ENCODE data around the gene SPHKAP. TPM values are rescaled to one million over a fixed set of nuclear protein-coding genes. Genes with fewer than 3 reads are reported as not detected.
"Not testable (repeated sequence)": the region's sequence is repeated elsewhere in the genome, so short reads cannot be mapped to it uniquely, and the experiment has no call there.

Gene SPHKAP
- not detected for total RNA-seq

- no peaks in the 10 kb centered on the region for H3K9me3 ChIP-seq (ENCODE audit: low read depth, low read length)
- no peak within 1 kb of the TSS for H3K4me3 ChIP-seq (ENCODE audit: low read length)
- H3K27me3 ChIP-seq (ENCODE audit: insufficient read depth, low read length): peaks cover 3% of the 10 kb centered on the region
- no peaks in the 10 kb centered on the region for H3K4me1 ChIP-seq (ENCODE audit: insufficient read depth, low read length)
Measured at GRCh38 chr2:228181098-228182019, at the start of gene SPHKAP. TSS of gene SPHKAP (minus strand) at chr2:228181687. CDS start at chr2:228181598, 89 bp downstream.

- Histone ChIP-seq H3K4me1 (ENCODE audit: insufficient read depth, low read length) (no peaks in the 10 kb centered on the region), H3K9me3 (ENCODE audit: low read depth, low read length) (no peaks in the 10 kb centered on the region), H3K4me3 (ENCODE audit: low read length) (no peak overlapping the region), H3K27me3 (ENCODE audit: insufficient read depth, low read length) (no peaks in the 10 kb centered on the region)
Measured at GRCh38 chr2:228227466-228227865, 46.0 kb upstream of the SPHKAP start.

- no peak overlapping the region for H3K4me3 ChIP-seq (ENCODE audit: low read length)
- H3K27me3 ChIP-seq (ENCODE audit: insufficient read depth, low read length): no peaks in the 10 kb centered on the region
- H3K9me3 ChIP-seq (ENCODE audit: low read depth, low read length): no peaks in the 10 kb centered on the region
- H3K4me1 ChIP-seq (ENCODE audit: insufficient read depth, low read length): no peaks in the 10 kb centered on the region
Measured at GRCh38 chr2:228224410-228224809, 42.9 kb upstream of the SPHKAP start.

GRCh38 chr2:228218593-228218992, 37.1 kb upstream of the SPHKAP start:
- H3K4me1 ChIP-seq (ENCODE audit: insufficient read depth, low read length); H3K9me3 ChIP-seq (ENCODE audit: low read depth, low read length); H3K4me3 ChIP-seq (ENCODE audit: low read length); H3K27me3 ChIP-seq (ENCODE audit: insufficient read depth, low read length): not testable (repeated sequence)

DNA sequence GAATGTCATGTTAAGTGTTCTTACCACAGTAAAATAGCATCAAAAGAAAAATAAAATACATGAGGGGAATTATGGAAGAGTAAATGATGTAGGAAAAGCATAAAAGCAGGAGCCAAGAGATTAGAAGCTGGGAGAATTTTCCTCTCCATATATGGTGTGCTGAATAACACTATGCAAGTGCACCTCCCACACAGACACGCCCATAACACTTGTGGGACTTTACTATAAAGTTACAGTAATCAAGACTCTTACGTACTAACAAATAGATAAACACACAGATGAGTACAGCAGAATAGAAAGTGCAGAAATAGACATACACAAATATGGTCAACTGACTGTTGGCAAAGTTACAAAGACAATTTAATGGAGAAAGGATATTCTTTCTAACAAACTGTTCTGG, 16.0 kb upstream of the SPHKAP start:
- no peaks in the 10 kb centered on the region for H3K4me1 ChIP-seq (ENCODE audit: insufficient read depth, low read length)
- no peak overlapping the region for H3K4me3 ChIP-seq (ENCODE audit: low read length)
- no peaks in the 10 kb centered on the region for H3K27me3 ChIP-seq (ENCODE audit: insufficient read depth, low read length)
- H3K9me3 ChIP-seq (ENCODE audit: low read depth, low read length): no peaks in the 10 kb centered on the region

- Histone ChIP-seq H3K9me3 (ENCODE audit: low read depth, low read length) (no peaks in the 10 kb centered on the region), H3K27me3 (ENCODE audit: insufficient read depth, low read length) (peaks cover 3% of the 10 kb centered on the region), H3K4me3 (ENCODE audit: low read length) (no peak overlapping the region), H3K4me1 (ENCODE audit: insufficient read depth, low read length) (no peaks in the 10 kb centered on the region)
Measured at GRCh38 chr2:228180181-228181097, 1.0 kb downstream of the SPHKAP start.

DNA sequence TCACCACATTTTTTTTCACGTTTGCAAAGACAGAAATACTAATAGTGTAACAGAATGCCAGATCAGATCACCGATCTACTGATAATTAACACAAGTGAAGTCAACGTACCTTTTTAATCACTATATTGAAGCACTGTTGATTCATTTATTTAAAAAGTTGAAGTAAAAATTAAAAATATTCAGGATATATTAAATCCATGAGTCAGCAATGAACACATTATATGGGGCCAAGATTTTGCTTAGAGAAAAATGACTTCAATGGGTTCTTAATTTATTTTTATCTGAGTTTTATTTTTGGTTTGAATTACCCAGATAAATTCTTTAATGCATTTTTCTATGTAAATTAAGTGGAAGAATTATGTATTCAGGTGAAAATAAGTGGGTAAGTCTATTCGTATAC, 14.2 kb downstream of the SPHKAP start:
- Histone ChIP-seq H3K9me3 (ENCODE audit: low read depth, low read length) (no peaks in the 10 kb centered on the region), H3K27me3 (ENCODE audit: insufficient read depth, low read length) (no peaks in the 10 kb centered on the region), H3K4me3 (ENCODE audit: low read length) (no peak overlapping the region), H3K4me1 (ENCODE audit: insufficient read depth, low read length) (no peaks in the 10 kb centered on the region)

GRCh38 chr2:228164718-228165117, 16.8 kb downstream of the SPHKAP start:
- Histone ChIP-seq H3K9me3 (ENCODE audit: low read depth, low read length) (peaks cover 4% of the 10 kb centered on the region), H3K27me3 (ENCODE audit: insufficient read depth, low read length) (no peaks in the 10 kb centered on the region), H3K4me3 (ENCODE audit: low read length) (no peak overlapping the region), H3K4me1 (ENCODE audit: insufficient read depth, low read length) (no peaks in the 10 kb centered on the region)

DNA sequence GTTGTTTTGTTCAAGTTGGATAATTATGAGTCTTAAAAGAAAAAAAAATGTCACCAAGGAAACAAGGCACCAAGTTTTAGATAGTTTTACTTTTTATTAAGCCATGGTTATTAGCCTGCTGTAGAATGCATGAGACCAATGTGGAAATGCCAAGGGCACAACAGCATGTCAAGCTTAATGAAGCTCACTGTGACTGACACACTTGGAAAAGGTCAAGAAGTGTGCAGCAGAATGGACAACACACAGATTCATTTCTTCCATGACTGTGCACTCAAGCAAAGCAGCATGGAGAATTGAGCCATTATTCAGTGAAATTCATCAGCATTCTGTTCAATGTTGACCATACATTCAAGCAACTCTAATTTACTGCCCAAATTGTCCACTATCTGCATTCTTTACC, 23.6 kb downstream of the SPHKAP start:
- Histone ChIP-seq H3K27me3 (ENCODE audit: insufficient read depth, low read length) (no peaks in the 10 kb centered on the region), H3K9me3 (ENCODE audit: low read depth, low read length) (peaks cover 4% of the 10 kb centered on the region), H3K4me1 (ENCODE audit: insufficient read depth, low read length) (no peaks in the 10 kb centered on the region), H3K4me3 (ENCODE audit: low read length) (no peak overlapping the region)

DNA sequence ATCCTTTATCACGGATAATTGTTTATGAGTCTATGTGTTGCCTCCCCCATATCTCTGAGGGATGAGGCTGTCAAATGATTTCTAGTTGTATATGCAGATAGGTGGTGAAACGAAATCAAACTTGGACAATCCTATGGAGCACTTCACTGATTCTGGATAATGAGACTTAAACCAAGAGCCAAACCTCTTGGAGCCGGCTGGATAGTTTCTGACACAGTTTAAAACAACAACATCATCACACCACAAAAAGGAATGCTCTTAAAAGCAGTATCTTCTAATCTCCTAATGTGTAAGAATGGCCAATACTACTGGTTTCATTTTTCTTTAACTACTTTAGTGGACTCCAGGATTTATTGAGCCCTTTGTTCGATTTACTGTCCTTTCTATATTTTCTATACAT, 36.5 kb downstream of the SPHKAP start:
- Histone ChIP-seq H3K4me3 (ENCODE audit: low read length) (no peak overlapping the region), H3K9me3 (ENCODE audit: low read depth, low read length) (peaks cover 4% of the 10 kb centered on the region), H3K4me1 (ENCODE audit: insufficient read depth, low read length) (no peaks in the 10 kb centered on the region)

DNA sequence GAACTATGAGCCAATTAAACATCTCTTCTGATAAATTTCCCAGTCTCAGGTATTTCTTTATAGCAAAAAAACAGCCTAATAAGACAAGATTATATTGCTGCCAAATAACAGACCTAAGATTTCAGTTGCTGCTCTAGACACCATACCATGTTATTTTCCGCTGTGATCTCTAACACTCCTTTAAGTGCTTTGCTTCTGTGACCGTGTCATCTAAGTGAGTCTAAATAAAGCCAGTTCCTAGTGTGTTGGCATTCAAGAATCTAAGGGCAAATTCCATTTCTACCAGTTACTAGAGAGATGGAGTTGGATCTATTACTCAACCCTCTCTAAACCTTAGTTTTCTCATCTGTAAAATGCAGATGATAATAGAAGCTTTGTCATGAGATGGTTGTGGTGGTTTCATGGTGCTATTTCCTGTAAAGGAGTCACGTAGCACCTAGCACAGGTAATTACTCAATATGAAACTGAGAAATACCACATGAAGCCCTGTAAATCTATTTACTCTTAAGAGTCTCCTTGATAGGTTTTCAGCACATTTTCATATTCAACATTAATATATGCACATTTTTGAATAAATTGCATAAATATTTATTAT, 40.5 kb downstream of the SPHKAP start:
- H3K4me1 ChIP-seq (ENCODE audit: insufficient read depth, low read length): no peaks in the 10 kb centered on the region
- no peak overlapping the region for H3K4me3 ChIP-seq (ENCODE audit: low read length)
- no peaks in the 10 kb centered on the region for H3K9me3 ChIP-seq (ENCODE audit: low read depth, low read length)
- no peaks in the 10 kb centered on the region for H3K27me3 ChIP-seq (ENCODE audit: insufficient read depth, low read length)

More for the DNA sequence above, 36.5 kb downstream of the SPHKAP start:
- H3K27me3 ChIP-seq (ENCODE audit: insufficient read depth, low read length): no peaks in the 10 kb centered on the region

DNA sequence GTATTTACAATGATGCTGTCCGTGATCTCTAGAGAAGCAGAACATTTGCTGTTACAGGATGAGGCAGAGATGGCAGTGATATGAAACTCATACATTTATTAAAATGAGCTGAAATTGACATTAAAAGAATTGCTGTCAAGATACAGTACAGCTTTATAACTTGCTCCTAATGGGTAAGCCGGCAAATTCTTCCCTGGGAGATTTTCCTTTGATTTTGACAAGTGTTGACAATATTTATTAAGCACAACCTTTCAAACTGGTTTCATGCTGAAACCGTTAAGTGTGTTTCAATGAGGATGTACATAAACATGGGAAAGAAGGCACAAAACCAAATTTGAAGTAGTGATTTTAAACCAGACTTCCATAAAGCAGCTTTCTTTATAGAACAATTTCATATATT, 45.5 kb downstream of the SPHKAP start:
- Histone ChIP-seq H3K4me3 (ENCODE audit: low read length) (no peak overlapping the region), H3K9me3 (ENCODE audit: low read depth, low read length) (no peaks in the 10 kb centered on the region), H3K27me3 (ENCODE audit: insufficient read depth, low read length) (no peaks in the 10 kb centered on the region), H3K4me1 (ENCODE audit: insufficient read depth, low read length) (no peaks in the 10 kb centered on the region)

GRCh38 chr2:228135300-228135699, 46.2 kb downstream of the SPHKAP start:
- no peaks in the 10 kb centered on the region for H3K4me1 ChIP-seq (ENCODE audit: insufficient read depth, low read length)
- H3K4me3 ChIP-seq (ENCODE audit: low read length): no peak overlapping the region
- no peaks in the 10 kb centered on the region for H3K9me3 ChIP-seq (ENCODE audit: low read depth, low read length)
- no peaks in the 10 kb centered on the region for H3K27me3 ChIP-seq (ENCODE audit: insufficient read depth, low read length)

DNA sequence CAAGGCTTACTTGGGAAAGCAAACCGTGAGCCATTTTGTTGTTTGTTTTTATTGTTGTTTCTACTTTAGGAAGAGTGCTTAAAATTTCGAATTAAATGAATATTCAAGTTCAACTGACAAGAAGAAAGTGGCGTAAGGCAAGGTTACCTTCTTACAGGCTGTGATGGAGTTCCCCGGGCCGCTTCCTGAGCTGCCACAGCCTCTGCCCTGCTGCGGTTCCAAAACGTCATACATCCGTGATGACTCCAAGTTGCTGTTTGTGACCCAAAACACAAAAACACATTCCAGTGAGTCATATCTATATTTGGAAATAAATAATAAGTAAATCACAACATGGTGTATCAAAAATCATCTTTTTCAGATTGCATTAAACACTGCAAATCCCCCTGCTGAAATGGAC, 49.7 kb downstream of the SPHKAP start:
- H3K27me3 ChIP-seq (ENCODE audit: insufficient read depth, low read length): no peaks in the 10 kb centered on the region
- no peaks in the 10 kb centered on the region for H3K9me3 ChIP-seq (ENCODE audit: low read depth, low read length)
- H3K4me3 ChIP-seq (ENCODE audit: low read length): no peak overlapping the region
- no peaks in the 10 kb centered on the region for H3K4me1 ChIP-seq (ENCODE audit: insufficient read depth, low read length)

DNA sequence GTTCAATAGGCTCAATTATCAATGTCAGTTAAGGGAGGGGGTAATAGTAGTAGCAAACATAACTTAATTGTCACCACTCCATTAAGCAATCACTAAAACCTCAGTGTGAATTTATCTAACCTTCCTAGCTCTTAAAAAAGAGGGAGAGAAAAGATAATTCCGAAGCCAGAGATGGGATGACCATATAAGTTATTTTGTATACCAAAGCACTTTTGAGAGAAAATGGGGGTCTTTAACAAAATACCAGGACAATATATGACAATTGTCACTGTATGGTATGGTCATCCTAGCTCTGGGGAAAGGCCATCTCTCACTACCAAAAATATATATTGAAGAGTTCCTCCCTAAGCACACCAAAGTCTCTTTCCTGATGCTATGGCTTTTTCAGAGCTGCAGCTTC, 55.1 kb downstream of the SPHKAP start:
- H3K4me1 ChIP-seq (ENCODE audit: insufficient read depth, low read length): no peaks in the 10 kb centered on the region
- H3K4me3 ChIP-seq (ENCODE audit: low read length): no peak overlapping the region
- H3K27me3 ChIP-seq (ENCODE audit: insufficient read depth, low read length): no peaks in the 10 kb centered on the region
- no peaks in the 10 kb centered on the region for H3K9me3 ChIP-seq (ENCODE audit: low read depth, low read length)
